Stomach (tissue), 9 donors: Measurements from ENCODE around the gene DDAH1. TPM values are rescaled to one million over a fixed set of nuclear protein-coding genes. Genes with fewer than 3 reads are reported as not detected.
A peak's percentile ranks its signal among the peaks of the same experiment; 100 is the strongest.

Source experiments
- DNase-seq, 2 donors: peaks; one replicate each; pipeline versions ENCODE4 v3.0.0 to v3.0.0-alpha.2; 2013 to 2019
- H3K27ac ChIP-seq, 5 donors: fragments of 200-600 bp in 4 of 5; sonication (generic) in 4 of 5; one replicate each; pipeline ENCODE4 v1.5.1; 2013 to 2019; ENCODE audit warnings: mild to moderate bottlenecking in 1 of 5, moderate library complexity in 1 of 5
- H3K27me3 ChIP-seq, 3 donors: fragments of 200-600 bp; sonication (generic); one replicate each; pipeline ENCODE4 v1.5.1; 2017 to 2019; ENCODE audit warnings: mixed run types in 1 of 3
- H3K36me3 ChIP-seq, 4 donors: fragments of 200-600 bp; sonication (generic); 1 replicate in 3 of 4; 2 replicates in 1 of 4; pipeline ENCODE4 v1.5.1; 2016 to 2019
- H3K4me1 ChIP-seq, 4 donors: fragments of 200-600 bp; sonication (generic); one replicate each; pipeline ENCODE4 v1.5.1; 2016 to 2019
- H3K4me3 ChIP-seq, 4 donors: fragments of 200-600 bp; sonication (generic) in 3 of 4; one replicate each; pipeline ENCODE4 v1.5.1; 2016 to 2019; ENCODE audit warnings: mild to moderate bottlenecking in 1 of 4
- H3K9me3 ChIP-seq, 4 donors: fragments of 200-600 bp; sonication (generic); one replicate each; pipeline ENCODE4 v1.5.1; 2016 to 2019
- EP300 ChIP-seq: sonication (generic); formaldehyde crosslinking; IDR thresholded peaks from one replicate; pipeline ENCODE4 v1.6.1; 2017; ENCODE audit warnings: antibody characterized with exemption
- POLR2A ChIP-seq, 4 donors: fragments of 450-650 bp; IDR thresholded peaks; one replicate each; pipeline ENCODE4 v1.6.1; 2016; ENCODE audit warnings: antibody characterized with exemption in 4 of 4, control low read depth in 2 of 4, mild to moderate bottlenecking in 1 of 4, moderate library complexity in 1 of 4
- POLR2AphosphoS5 ChIP-seq, 3 donors: sonication (generic); formaldehyde crosslinking; IDR thresholded peaks; one replicate each; pipeline ENCODE4 v1.6.1; 2016; ENCODE audit warnings: antibody characterized with exemption in 3 of 3
- WGBS, 5 donors: extraction: QIAGEN DNeasy Blood & Tissue Kit in 3 of 5; methylation state at CpG; one replicate each; pipeline versions ENCODE4 v1.1.5 to v1.1.7; 2013 to 2018; 5-methylcytosine and 5-hydroxymethylcytosine counted together
- intact Hi-C: fragments of 100-400 bp; cut with DNase I; formaldehyde crosslinking; loops from one replicate; pipeline ENCODE4 v1.15.1; 2023; ENCODE audit warnings: low total_unique reads
- polyA plus RNA-seq, 3 donors: library from polyadenylated mRNA; stranded (reverse); fragments of 200-250 nt; gene quantifications; one replicate each; pipeline ENCODE4 v1.2.3, GENCODE V29; 2013
- total RNA-seq, 5 donors: library from RNA; depleted of rRNA; stranded (reverse); fragments of >200 nt; gene quantifications; one replicate each; pipeline versions ENCODE4 v1.1.0 to v1.2.3, GENCODE V29; 2014 to 2016
- TF ChIP-seq, protein P1 (sequence below), 7 experiments: fragments of 450-650 bp in 4 of 7; fragments of 200-600 bp in 3 of 7; sonication (generic) in 3 of 7; IDR thresholded peaks; one replicate each; pipeline ENCODE4 v1.5.1; 2016 to 2019; ENCODE audit warnings: antibody characterized with exemption in 7 of 7, control low read depth in 2 of 7, mild to moderate bottlenecking in 1 of 7
- donor health status: healthy with polysubstance abuse.
- donor health status: Bipolar disorder and iron deficiency.
- donor health status: healthy.

DDAH1 gene
- total and polyA plus RNA-seq, 8 donors = 10.6 to 113 (median 42.3) TPM

DNA sequence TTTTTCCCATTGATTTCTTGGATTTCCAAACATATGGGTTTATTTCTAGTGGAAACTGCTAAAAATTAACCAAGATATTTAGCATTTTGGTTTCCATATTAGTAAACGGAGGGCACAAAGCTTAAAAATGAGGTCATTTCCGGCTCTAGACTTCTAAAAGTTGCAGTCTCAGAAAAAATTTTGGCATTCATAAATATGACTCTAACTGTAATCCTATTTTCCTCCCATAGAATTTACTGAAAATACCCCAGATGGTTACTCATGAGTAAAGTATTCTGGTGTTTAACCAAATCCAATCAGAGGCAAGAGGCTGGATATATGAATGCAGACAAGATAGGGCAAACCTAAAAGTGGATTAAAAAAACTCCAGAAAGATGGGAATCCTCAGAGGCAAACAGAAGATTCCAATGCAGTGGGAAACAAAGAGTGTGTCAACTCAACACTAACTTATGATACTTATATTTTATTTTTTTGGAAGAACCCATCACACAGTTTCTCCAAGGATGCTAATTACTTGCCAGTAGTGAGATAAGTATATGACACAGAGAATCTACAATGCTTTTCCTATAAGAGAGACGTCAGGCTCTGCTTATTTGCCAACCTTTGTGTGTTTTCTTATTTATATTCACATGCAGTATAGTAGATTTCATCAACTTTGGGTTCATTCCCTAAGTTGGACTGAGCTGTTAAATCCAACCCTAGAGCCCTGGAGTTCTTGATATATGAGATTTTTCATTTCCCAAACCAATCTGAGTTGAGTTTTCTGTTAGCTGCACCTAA, 98.4 kb downstream of the DDAH1 start:
- TF ChIP-seq EP300 = no peak
- TF ChIP-seq, protein P1, sequence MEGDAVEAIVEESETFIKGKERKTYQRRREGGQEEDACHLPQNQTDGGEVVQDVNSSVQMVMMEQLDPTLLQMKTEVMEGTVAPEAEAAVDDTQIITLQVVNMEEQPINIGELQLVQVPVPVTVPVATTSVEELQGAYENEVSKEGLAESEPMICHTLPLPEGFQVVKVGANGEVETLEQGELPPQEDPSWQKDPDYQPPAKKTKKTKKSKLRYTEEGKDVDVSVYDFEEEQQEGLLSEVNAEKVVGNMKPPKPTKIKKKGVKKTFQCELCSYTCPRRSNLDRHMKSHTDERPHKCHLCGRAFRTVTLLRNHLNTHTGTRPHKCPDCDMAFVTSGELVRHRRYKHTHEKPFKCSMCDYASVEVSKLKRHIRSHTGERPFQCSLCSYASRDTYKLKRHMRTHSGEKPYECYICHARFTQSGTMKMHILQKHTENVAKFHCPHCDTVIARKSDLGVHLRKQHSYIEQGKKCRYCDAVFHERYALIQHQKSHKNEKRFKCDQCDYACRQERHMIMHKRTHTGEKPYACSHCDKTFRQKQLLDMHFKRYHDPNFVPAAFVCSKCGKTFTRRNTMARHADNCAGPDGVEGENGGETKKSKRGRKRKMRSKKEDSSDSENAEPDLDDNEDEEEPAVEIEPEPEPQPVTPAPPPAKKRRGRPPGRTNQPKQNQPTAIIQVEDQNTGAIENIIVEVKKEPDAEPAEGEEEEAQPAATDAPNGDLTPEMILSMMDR (IDR thresholded peaks at IDR 0.05) = no peak
- WGBS, 5 donors = 62 to 73% (median 68%) methylated on average over 3 of the region's 3 CpGs
- peak in 1 of 2 donors; percentile 24 for DNase-seq

DNA sequence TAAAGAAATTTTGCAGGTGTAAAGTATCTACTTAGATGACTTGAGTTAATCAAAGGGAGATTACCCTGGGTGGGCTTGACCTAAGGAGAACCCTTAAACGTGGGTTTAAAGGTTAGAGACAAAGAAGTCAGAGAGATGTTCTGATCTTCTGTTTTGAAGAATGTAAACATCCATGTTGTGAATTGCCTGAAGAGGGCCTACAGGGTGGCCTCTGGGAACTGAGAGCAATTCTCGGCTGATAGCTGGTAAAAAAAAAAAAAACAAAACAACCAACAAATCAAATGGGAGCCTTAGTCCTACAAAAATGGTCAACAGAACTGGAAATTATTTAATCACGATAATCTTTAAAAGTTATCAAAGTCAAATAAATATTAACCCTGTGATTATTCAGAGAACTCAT, 99.1 kb downstream of the DDAH1 start:
- Histone ChIP-seq H3K27ac (no peak overlapping the region), H3K4me1 (peaks cover 0 to 22% (median 8%) of the 10 kb centered on the region in 4 donors), H3K27me3 (no peaks in the 10 kb centered on the region), H3K36me3 (no peaks in the 10 kb centered on the region), H3K4me3 (no peak overlapping the region), H3K9me3 (no peaks in the 10 kb centered on the region)
- intact Hi-C loops = no loop called here
- 54 to 67% (median 60%) methylated on average over 3 of the region's 3 CpGs for WGBS, 5 donors
- no peak for DNase-seq
- no peak for TF ChIP-seq EP300
- TF ChIP-seq POLR2A (IDR thresholded peaks at IDR 0.05) = no peak
- TF ChIP-seq, protein P1 (IDR thresholded peaks at IDR 0.05) = no peak
- no peak for TF ChIP-seq POLR2AphosphoS5 (IDR thresholded peaks at IDR 0.05)

More for the DNA sequence above, 98.4 kb downstream of the DDAH1 start:
- Histone ChIP-seq H3K4me1 (peaks cover 0 to 15% (median under 1%) of the 10 kb centered on the region in 4 donors), H3K4me3 (no peak overlapping the region), H3K9me3 (no peaks in the 10 kb centered on the region), H3K27ac (no peak overlapping the region), H3K36me3 (no peaks in the 10 kb centered on the region), H3K27me3 (no peaks in the 10 kb centered on the region)
- intact Hi-C loops = no loop called here

DNA sequence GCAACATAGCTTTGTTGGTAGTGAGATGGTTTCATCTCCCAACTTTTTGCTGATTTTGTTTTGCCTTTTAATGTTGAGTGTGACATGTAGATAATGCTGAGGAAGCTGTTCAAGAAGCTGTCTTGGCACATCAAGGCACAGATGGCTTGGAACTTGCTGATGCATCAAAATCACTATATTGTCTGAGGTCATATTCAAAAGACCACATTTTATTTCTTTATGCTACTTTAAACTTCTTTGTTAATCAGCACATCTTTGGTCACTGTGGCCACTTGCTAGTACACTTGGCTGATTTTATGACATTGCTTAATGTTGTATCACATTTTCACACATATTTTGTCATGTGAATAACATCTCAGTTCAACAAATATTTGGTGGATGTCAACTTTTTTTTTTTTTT, 101.4 kb downstream of the DDAH1 start:
- no peaks in the 10 kb centered on the region for H3K36me3 ChIP-seq
- no peaks in the 10 kb centered on the region for H3K27me3 ChIP-seq
- TF ChIP-seq POLR2AphosphoS5 (IDR thresholded peaks at IDR 0.05) (no peak), POLR2A (IDR thresholded peaks at IDR 0.05) (no peak), EP300 (no peak)
- TF ChIP-seq, protein P1 (IDR thresholded peaks at IDR 0.05) = no peak
- no peak overlapping the region for H3K4me3 ChIP-seq
- no peaks in the 10 kb centered on the region for H3K9me3 ChIP-seq
- no peak overlapping the region for H3K27ac ChIP-seq
- peaks cover 0 to 36% (median 14%) of the 10 kb centered on the region in 4 donors for H3K4me1 ChIP-seq
- DNase-seq = no peak
- intact Hi-C loops = no loop called here

DNA sequence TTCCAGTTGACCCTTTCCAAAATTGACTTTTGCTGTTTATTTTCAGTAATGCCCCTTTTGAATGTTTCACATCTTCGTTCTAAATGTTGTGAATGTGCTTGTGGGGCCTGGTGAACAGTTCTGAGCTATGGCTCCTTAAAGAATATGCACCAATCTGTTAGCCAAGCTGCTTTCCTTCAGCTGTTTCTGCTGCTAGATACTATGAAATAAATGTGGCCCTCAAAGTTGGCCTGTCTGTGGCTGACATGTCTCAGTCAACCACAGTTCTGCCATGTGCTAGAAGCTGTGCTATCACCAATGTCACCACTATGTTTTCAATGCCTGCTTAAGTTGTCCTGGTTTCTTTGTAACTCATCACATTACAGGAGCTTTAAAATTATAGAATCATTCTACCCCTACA, 101.9 kb downstream of the DDAH1 start:
- DNase-seq = no peak
- Histone ChIP-seq H3K36me3 (no peaks in the 10 kb centered on the region), H3K4me3 (no peak overlapping the region), H3K9me3 (no peaks in the 10 kb centered on the region), H3K4me1 (peaks cover 0 to 36% (median 14%) of the 10 kb centered on the region in 4 donors), H3K27ac (no peak overlapping the region), H3K27me3 (no peaks in the 10 kb centered on the region)
- intact Hi-C loops = no loop called here
- 54 to 79% (median 70%) methylated on average over 1 of the region's 1 CpG for WGBS, 5 donors
- TF ChIP-seq, protein P1 (IDR thresholded peaks at IDR 0.05) = no peak
- TF ChIP-seq POLR2A (IDR thresholded peaks at IDR 0.05) = no peak
- no peak for TF ChIP-seq EP300
- TF ChIP-seq POLR2AphosphoS5 (IDR thresholded peaks at IDR 0.05) = no peak
